HG02852 (cell line): ENCODE results near the gene RBM47.
"Not testable (repeated sequence)": the region's sequence is repeated elsewhere in the genome, so short reads cannot be mapped to it uniquely, and the experiment has no call there.

ENCODE experiments used
- ATAC-seq: cut with Tn5 transposase; IDR thresholded peaks from one replicate; pipeline ENCODE4 v1.9.1; 2021; ENCODE audit warnings: mild to moderate bottlenecking, moderate library complexity; ENCODE audit not compliant: unreplicated experiment

RBM47 gene

GRCh38 chr4:40418430-40419230 lies 211.0 kb downstream of the RBM47 start:
- no peak for ATAC-seq

- no peak for ATAC-seq
These were observed 211.7 kb downstream of the RBM47 start for GRCh38 chr4:40417941-40418340.

GRCh38 chr4:40414673-40415072 lies 215.0 kb downstream of the RBM47 start:
- no peak for ATAC-seq

- no peak for ATAC-seq
These were observed 216.5 kb downstream of the RBM47 start for GRCh38 chr4:40412866-40413795.

- no peak for ATAC-seq
These were observed 217.3 kb downstream of the RBM47 start for GRCh38 chr4:40412388-40412787.

GRCh38 chr4:40409835-40410234 lies 219.8 kb downstream of the RBM47 start:
- ATAC-seq = no peak

GRCh38 chr4:40407468-40407867 lies 222.2 kb downstream of the RBM47 start:
- not testable (repeated sequence) for ATAC-seq

GRCh38 chr4:40406340-40406739 lies 223.3 kb downstream of the RBM47 start:
- no peak for ATAC-seq

- ATAC-seq = no peak
These were observed 224.5 kb downstream of the RBM47 start for GRCh38 chr4:40405193-40405592.

GRCh38 chr4:40403081-40403480 lies 226.6 kb downstream of the RBM47 start:
- no peak for ATAC-seq

GRCh38 chr4:40402556-40402955 lies 227.1 kb downstream of the RBM47 start:
- no peak for ATAC-seq

- ATAC-seq = no peak
These were observed 228.0 kb downstream of the RBM47 start for GRCh38 chr4:40401631-40402030.

- ATAC-seq = no peak
These were observed 228.6 kb downstream of the RBM47 start for GRCh38 chr4:40401096-40401495.

- no peak for ATAC-seq
These were observed 230.1 kb downstream of the RBM47 start for GRCh38 chr4:40399578-40399977.

GRCh38 chr4:40395908-40396793 lies 233.5 kb downstream of the RBM47 start:
- no peak for ATAC-seq

GRCh38 chr4:40395166-40395900 lies 234.3 kb downstream of the RBM47 start:
- ATAC-seq = no peak

- ATAC-seq = no peak
These were observed 235.4 kb downstream of the RBM47 start for GRCh38 chr4:40394236-40394635.

GRCh38 chr4:40392241-40392640 lies 237.4 kb downstream of the RBM47 start:
- not testable (repeated sequence) for ATAC-seq

GRCh38 chr4:40389986-40390385 lies 239.7 kb downstream of the RBM47 start:
- ATAC-seq = no peak

GRCh38 chr4:40388239-40388638 lies 241.4 kb downstream of the RBM47 start:
- ATAC-seq = no peak
